Renal cortex interstitium (tissue), 11 donors: ENCODE results near the gene CLDN34. TPM values are rescaled to one million over a fixed set of nuclear protein-coding genes. Genes with fewer than 3 reads are reported as not detected.

ENCODE experiments used
- DNase-seq, 11 donors: peaks; one replicate each; pipeline ENCODE4 v3.0.0-alpha.2; 2013; ENCODE audit warnings: low read depth in 9 of 11, low spot score in 4 of 11; ENCODE audit errors: extremely low read depth in 1 of 11
- polyA plus RNA-seq, 3 donors: library from polyadenylated mRNA; unstranded; fragments of 120-200 nt; gene quantifications; one replicate each; pipeline ENCODE4 v1.2.1, GENCODE V29; 2013; ENCODE audit not compliant: insufficient read length in 3 of 3

The CLDN34 gene
- polyA plus RNA-seq, 3 donors: 0.15 to 0.25 TPM; not detected in 1

GRCh38 chrX:9958183-9958582 lies 9.0 kb upstream of the CLDN34 start:
- DNase-seq: no peak

DNA sequence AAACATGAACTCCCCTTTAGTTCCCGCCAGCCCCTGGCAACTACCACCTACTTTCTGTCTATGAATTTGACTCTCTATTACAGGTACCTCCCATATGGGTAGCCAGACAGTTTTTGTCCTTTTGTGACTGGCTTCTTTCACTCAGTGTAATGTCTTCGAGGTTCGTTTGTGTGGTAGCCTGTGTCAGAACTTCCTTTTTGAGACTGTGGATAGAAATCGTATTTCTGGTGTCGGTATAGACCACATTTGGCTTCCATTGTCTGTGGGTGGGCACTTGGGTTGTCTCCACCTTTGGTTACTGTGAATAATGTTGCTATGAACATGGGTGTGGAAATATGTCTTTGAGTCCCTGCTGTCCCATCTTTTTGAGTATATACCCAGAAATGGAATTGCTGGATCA lies 5.4 kb upstream of the CLDN34 start:
- DNase-seq: no peak

GRCh38 chrX:9977635-9978034 lies 10.5 kb downstream of the CLDN34 start:
- no peak for DNase-seq

DNA sequence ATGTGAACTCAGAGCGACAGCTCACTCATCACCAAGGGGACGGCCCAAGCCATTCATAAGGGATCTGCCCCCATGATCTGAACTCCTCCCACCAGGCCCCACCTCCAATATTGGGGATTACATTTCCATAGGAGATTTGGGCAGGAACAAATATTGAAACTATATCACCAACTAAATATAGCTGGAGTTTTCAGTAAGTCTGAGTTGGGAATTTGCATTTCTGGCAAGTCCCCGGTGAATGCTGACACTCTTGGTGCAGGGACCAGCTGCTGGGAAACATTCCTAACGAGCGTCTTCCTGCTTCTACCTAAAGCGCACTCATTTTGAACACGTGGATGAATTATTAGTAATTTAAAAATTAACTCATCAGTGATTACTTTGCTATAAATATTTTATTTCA lies 13.2 kb downstream of the CLDN34 start:
- no peak for DNase-seq

- no peak for DNase-seq
These were observed 13.8 kb downstream of the CLDN34 start for GRCh38 chrX:9980927-9981326.

DNA sequence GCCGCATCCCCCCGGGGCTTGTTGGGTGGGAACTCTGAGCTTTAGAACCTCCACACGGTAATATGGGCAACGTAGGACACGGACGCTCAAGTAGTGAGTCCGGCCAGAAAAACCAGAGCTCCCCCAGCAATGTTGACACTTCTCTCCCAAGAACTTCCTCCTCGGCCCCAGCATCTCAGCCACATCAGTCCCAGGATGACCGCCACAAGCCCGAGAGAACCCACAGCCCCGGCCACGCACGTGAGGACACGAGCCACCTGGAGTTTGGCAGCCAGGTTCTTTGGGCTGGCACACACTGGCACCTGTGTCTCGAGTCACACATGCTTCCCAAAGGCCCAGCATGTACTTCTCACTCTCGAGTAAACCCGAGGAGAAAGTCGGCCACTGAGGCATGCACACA lies 16.3 kb downstream of the CLDN34 start:
- no peak for DNase-seq

DNA sequence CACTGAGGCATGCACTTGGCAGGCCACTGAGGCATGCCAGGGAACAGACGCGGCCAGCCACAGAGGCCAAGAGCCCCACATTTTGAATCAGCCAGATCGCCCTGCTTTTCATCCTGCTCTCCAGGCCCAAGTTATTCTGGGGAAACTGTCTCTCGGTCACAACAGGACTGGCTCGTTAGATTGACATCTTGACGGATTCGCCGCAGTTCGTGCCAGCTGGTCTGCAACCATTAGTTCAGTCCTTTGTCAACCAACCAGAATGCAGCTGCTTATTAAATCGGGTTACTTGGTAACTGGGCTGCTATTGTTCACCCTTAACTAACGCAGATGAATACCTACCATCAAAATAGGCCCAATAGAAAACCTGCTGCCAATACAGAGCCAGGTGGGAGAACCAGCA lies 16.7 kb downstream of the CLDN34 start:
- no peak for DNase-seq

DNA sequence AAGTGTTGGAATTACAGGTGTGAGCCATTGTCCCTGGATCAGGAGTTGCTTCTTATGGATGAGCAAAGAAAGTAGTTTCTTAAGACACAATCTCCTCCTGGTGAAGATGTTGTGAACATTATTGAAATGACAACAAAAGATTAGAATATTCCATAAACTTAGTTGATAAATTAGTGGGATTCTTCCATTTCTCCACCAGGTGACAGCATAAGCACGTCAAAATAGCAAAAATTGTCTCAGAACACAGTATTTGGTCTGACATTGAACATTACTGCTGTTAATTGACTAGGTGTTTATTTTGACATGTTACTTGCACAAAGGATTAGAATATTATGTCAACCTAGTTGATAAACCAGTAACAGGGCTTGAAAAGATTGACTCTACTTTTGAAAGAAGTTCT lies 21.6 kb downstream of the CLDN34 start:
- no peak for DNase-seq

DNA sequence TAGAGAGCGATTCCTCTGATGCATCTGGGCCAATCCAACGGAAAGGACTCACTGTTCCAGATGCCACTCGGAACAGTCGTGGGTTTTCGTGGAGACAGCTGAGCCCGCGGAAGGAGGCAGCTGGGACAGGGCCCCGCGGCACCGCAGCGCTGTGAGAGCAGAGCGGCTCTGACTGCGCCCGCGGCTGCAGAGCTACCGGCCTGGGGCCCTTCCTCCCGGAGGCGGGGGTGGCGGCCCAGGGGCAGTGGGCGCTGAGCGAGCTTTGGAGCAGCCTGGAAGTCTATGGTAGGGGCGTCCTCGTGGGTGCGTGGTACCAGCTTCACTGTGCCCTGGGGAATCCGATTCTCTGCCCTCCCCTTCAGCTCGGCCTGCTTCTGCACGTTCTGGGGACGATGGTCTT lies 24.9 kb downstream of the CLDN34 start:
- no peak for DNase-seq

DNA sequence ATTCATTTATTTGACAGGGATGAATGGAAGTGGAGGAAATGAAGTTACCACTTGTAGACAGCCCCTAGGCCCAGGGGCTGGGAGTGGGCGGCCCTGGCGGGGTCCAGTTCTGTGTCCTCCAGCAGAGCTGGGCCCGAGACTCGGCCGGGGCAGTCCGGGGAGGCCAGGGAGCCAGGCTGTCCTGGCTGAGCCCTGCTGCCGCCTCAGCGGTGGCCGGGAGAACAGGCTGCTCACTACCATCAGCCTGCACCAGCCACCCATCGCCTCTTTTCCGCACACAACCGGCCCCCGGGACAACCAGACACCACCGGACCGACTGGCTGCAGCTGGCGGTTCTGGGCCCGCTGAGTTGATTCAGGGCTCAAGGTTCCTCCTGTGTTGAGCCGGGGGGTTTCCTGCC lies 25.6 kb downstream of the CLDN34 start:
- no peak for DNase-seq

- peak in 1 of 11 donors; percentile 48 for DNase-seq
These were observed 28.7 kb downstream of the CLDN34 start for GRCh38 chrX:9995855-9996339.

DNA sequence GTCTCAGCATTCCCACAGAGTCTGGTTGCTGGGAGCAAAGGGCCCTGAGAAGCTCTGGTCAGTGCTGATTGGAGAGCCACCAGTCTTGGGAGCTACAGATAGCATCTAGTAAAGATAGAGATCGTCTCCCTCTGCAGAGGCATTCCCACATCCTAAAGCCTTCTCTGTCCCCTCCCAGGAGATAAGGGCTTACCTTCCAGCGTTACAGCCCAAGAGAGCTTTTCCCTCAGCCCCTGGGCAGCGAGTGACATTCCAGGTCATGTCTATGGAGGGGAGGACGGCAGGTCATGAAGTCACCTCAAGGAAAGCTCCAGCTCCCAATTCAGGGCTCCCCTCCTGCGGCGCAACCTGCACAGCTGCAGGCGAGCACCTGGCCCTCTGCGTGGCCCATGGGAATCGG lies 29.9 kb downstream of the CLDN34 start:
- no peak for DNase-seq

DNA sequence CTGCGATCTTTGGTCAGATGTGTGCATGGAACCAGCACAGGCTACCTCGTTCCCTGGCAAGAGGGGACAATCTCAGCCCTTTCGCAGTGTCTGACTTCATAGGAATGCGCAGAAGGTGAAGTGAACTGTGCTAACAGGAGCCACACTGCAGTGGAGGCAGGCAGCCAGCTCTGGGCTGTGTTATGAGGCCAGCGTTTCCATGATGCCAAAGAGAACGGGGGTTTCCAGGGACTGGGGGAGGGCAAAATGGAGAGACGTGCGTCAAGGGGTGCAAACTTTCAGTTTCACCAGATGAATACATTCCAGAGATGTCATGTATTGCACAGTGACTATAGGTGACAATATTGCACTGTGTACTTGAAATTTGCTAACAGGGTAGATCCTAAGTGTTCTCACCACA lies 30.4 kb downstream of the CLDN34 start:
- DNase-seq: no peak

DNA sequence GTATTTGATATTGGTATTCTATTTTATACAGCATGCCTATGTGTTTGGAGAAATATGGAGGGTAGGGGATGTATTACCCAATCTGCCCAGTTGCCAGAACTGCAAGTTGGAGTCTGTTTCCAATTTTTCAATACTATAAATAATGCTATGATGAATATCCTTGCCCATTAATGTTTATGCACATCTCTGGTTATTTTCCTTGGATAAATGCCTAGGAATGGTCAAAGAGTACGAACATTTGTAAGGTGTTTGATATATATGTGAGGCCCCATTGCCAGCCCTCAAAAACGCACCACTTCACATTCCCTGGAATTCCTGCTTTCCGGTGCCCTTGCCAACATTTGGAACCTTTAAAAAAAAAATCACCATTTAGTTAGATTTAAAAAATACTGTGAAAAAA lies 34.3 kb downstream of the CLDN34 start:
- no peak for DNase-seq

GRCh38 chrX:10004832-10005475 lies 37.8 kb downstream of the CLDN34 start:
- DNase-seq: no peak

GRCh38 chrX:10006086-10006485 lies 38.9 kb downstream of the CLDN34 start:
- DNase-seq: no peak

DNA sequence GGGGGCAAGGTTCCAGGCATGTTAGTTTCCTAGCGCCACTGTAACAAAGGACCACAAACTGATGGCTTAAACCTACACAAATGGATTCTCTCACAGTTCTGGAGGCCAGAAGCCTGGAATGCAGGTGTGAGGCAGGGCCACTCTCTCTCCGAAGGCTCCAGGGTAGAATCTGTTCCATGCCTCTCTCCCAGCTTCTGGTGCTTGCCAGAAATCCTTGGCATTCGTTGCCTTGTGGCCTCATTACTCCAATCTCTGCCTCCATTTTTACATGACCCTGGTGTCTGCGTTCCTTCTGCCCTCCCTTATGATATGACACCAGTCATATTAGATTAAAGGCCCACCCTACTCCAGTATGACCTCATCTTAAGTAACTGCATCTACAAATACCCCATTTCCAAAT lies 39.6 kb downstream of the CLDN34 start:
- DNase-seq: no peak

DNA sequence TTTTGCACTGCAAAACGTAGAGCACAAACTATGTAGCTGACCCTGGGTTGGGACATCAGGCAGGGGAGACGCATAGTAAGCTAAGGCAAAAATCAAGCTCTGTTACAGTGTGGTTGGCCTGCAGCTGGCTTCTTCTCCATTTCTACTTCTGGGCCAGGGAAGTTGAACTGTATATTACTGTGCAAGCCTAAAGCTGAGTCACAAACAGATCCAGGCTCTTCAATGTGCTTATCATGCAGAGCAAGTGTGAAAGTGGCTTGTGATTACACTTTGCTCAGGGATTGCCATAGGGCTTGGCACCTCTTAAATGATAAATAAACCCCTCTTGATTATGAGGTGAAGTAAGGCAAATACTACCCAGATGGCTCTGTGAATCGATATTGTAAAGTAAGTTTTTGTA lies 40.5 kb downstream of the CLDN34 start:
- DNase-seq: no peak

GRCh38 chrX:10008483-10009056 lies 41.4 kb downstream of the CLDN34 start:
- no peak for DNase-seq

DNA sequence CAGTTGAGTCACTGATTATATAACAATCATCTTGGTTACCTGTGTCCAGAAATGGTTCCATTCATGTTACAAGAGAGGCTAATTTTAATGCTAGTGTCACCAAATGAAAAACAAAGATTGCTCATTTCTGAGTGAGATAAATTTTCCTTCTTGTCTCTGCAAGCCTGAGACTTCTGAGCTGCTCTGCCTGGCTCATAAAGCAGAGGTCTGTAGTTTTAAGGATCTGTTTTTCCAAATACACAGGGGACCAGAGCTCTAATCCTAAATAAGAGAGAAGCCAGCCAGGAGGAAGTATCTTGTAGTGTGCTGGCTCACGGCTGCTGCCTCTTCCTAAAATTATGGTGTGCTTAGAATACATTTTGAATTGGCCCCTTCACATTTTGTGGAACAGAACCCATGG lies 42.6 kb downstream of the CLDN34 start:
- DNase-seq: no peak

DNA sequence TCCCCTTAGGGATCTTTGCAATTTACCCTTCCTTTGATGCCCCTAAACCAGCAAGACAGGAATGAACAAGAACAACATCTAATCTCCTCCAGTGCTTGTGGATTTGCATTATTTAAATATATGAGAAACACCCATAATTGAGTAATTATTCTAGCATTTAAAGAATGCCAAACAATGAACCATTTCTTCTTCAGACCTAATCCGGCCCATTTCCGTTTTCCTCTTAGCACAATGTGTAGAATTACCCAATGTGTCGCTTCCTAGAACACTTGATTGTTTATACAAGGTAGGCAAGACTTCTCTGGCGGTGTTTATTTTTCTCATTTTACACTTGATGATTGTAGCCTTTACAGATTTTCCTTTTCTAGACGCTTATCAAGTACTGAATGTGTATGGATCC lies 43.5 kb downstream of the CLDN34 start:
- no peak for DNase-seq
